ENCODE data around the gene AXDND1.

- TF ChIP-seq, protein P1, sequence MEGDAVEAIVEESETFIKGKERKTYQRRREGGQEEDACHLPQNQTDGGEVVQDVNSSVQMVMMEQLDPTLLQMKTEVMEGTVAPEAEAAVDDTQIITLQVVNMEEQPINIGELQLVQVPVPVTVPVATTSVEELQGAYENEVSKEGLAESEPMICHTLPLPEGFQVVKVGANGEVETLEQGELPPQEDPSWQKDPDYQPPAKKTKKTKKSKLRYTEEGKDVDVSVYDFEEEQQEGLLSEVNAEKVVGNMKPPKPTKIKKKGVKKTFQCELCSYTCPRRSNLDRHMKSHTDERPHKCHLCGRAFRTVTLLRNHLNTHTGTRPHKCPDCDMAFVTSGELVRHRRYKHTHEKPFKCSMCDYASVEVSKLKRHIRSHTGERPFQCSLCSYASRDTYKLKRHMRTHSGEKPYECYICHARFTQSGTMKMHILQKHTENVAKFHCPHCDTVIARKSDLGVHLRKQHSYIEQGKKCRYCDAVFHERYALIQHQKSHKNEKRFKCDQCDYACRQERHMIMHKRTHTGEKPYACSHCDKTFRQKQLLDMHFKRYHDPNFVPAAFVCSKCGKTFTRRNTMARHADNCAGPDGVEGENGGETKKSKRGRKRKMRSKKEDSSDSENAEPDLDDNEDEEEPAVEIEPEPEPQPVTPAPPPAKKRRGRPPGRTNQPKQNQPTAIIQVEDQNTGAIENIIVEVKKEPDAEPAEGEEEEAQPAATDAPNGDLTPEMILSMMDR (IDR thresholded peaks at IDR 0.05): no peak
- TF ChIP-seq NFIC (IDR thresholded peaks at IDR 0.05; ENCODE audit: borderline replicate concordance): no peak
- no peak for TF ChIP-seq POLR2AphosphoS5 (IDR thresholded peaks at IDR 0.05; ENCODE audit: low read depth, low read length)
- no peak for TF ChIP-seq EZH2phosphoT487 (IDR thresholded peaks at IDR 0.05; ENCODE audit: borderline replicate concordance, low read depth)
- TF ChIP-seq, protein P2, sequence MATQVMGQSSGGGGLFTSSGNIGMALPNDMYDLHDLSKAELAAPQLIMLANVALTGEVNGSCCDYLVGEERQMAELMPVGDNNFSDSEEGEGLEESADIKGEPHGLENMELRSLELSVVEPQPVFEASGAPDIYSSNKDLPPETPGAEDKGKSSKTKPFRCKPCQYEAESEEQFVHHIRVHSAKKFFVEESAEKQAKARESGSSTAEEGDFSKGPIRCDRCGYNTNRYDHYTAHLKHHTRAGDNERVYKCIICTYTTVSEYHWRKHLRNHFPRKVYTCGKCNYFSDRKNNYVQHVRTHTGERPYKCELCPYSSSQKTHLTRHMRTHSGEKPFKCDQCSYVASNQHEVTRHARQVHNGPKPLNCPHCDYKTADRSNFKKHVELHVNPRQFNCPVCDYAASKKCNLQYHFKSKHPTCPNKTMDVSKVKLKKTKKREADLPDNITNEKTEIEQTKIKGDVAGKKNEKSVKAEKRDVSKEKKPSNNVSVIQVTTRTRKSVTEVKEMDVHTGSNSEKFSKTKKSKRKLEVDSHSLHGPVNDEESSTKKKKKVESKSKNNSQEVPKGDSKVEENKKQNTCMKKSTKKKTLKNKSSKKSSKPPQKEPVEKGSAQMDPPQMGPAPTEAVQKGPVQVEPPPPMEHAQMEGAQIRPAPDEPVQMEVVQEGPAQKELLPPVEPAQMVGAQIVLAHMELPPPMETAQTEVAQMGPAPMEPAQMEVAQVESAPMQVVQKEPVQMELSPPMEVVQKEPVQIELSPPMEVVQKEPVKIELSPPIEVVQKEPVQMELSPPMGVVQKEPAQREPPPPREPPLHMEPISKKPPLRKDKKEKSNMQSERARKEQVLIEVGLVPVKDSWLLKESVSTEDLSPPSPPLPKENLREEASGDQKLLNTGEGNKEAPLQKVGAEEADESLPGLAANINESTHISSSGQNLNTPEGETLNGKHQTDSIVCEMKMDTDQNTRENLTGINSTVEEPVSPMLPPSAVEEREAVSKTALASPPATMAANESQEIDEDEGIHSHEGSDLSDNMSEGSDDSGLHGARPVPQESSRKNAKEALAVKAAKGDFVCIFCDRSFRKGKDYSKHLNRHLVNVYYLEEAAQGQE (IDR thresholded peaks at IDR 0.05; ENCODE audit: low read depth, low read length): no peak
- no peak for TF ChIP-seq SIN3A (IDR thresholded peaks at IDR 0.05; ENCODE audit: borderline replicate concordance, low read depth, low read length)
- TF ChIP-seq ZBTB33 (IDR thresholded peaks at IDR 0.05; ENCODE audit: borderline replicate concordance, low read depth): no peak
- TF ChIP-seq USF1 (IDR thresholded peaks at IDR 0.05; ENCODE audit: borderline replicate concordance, low read depth): no peak
- TF ChIP-seq SMC3 (IDR thresholded peaks at IDR 0.05; ENCODE audit: low read depth, low read length): no peak
Observed at GRCh38 chr1:179327679-179328078, 38.1 kb upstream of the AXDND1 start.

All from SK-N-SH (cell line).